Astrocyte (in vitro differentiated cells and primary cell): ENCODE results near the gene DHRS7B.

ENCODE experiments used
- CTCF ChIP-seq: IDR thresholded peaks from 2 replicates; pipeline ENCODE4 v1.5.1; 2011; ENCODE audit warnings: low read depth, mild to moderate bottlenecking, inconsistent platforms, low read length, moderate library complexity; ENCODE audit not compliant: insufficient read depth
- EZH2 ChIP-seq: IDR thresholded peaks from 2 replicates; pipeline ENCODE4 v1.6.1; 2012; ENCODE audit warnings: mild to moderate bottlenecking, low read length, inconsistent platforms; ENCODE audit not compliant: insufficient read depth

- TF ChIP-seq EZH2 (no peak), CTCF (no peak)
Observed at GRCh38 chr17:21169496-21169895, 42.7 kb downstream of the DHRS7B start.
